Fibroblast of the aortic adventitia (primary cell): ENCODE data around the gene STARD10. TPM values are rescaled to one million over a fixed set of nuclear protein-coding genes. Genes with fewer than 3 reads are reported as not detected.

Source experiments
- DNase-seq: peaks from one replicate; pipeline ENCODE4 v3.0.0-alpha.2; 2010; ENCODE audit warnings: low read depth
- H3K4me3 ChIP-seq: 2 replicates; pipeline ENCODE4 v1.5.1; 2011; ENCODE audit warnings: low read depth, mild to moderate bottlenecking, control low read depth, low read length, moderate library complexity
- small RNA-seq: library from RNA; depleted of rRNA; stranded (forward); fragments of <200 nt; gene quantifications from one replicate; pipeline ENCODE3, GENCODE V24; 2012
- total RNA-seq: library from RNA; depleted of rRNA; stranded (reverse); fragments of >200 nt; gene quantifications from 2 replicates; pipeline ENCODE4 v1.2.3, GENCODE V29; 2012; ENCODE audit warnings: low replicate concordance
- TF ChIP-seq, protein P1 (sequence below): IDR thresholded peaks from 2 replicates; pipeline ENCODE4 v1.5.1; 2011; ENCODE audit warnings: mild to moderate bottlenecking, low read length, control low read depth, inconsistent platforms; ENCODE audit not compliant: insufficient read depth

The STARD10 gene
- total RNA-seq, 1 donor = 21.4 TPM

DNA sequence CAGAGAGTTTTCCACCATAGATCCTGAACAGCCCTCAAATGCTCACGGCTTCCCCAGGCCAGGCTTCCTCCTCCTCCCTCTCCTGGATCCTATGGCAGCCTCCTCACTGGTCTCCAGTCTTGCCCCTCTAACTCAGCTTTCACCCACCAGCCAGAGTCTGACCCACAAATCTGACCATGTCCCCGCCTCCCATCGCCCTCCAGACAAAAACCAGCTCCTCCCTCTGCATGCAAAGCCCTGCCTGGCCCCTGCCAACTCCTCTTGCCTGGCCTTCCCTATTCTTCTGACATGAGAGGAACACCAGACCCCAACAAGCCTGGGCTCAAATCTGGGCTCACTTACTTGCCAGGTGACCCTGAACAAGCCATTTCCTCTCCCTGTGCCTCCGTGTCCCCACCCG is 87.3 kb downstream of the STARD10 start:
- TF ChIP-seq, protein P1, sequence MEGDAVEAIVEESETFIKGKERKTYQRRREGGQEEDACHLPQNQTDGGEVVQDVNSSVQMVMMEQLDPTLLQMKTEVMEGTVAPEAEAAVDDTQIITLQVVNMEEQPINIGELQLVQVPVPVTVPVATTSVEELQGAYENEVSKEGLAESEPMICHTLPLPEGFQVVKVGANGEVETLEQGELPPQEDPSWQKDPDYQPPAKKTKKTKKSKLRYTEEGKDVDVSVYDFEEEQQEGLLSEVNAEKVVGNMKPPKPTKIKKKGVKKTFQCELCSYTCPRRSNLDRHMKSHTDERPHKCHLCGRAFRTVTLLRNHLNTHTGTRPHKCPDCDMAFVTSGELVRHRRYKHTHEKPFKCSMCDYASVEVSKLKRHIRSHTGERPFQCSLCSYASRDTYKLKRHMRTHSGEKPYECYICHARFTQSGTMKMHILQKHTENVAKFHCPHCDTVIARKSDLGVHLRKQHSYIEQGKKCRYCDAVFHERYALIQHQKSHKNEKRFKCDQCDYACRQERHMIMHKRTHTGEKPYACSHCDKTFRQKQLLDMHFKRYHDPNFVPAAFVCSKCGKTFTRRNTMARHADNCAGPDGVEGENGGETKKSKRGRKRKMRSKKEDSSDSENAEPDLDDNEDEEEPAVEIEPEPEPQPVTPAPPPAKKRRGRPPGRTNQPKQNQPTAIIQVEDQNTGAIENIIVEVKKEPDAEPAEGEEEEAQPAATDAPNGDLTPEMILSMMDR = no peak
- H3K4me3 ChIP-seq = no peak overlapping the region
- no peak for DNase-seq

DNA sequence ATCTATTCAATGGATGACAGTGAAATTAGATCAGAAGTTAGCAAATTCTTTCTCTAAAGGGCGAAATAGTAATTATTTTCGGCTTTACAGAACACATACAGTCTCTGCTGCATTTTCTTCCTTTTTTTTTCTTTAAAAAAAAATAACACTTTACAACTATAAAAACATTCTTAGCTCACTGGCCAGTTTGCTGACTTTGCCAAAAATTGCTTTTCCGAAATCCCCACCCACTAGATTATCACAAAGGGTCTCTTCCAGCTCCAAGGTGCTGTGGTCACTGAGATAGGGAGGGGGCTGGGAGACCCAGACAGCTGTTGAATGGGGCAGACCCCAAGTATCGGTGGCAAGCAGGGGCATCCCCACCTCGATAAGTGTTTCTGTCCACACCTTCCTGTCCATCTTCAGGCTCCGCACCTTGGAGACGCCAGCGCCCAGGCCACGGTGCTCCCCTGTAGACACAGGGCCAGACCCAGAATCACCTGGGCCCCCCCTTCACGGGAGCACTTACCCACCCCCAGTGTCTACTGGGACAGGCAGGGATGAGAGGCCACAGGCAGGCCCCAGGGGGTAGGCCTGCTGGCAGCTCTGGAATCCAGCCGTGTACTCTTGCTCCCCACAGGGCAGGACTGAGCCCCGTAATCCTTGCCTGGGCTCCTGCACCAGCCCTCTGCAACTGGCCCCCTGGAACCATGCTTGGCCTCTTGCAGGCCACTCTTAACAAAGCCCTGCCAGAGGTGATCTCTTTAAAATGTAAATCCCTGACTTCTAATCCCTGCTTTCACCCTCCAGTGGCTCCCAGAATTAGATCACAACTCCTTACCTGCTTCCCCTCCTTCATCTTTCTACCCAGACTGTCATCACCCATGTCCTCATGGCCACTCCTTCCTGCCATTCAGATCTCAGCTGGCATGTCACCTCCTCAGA is 88.1 kb downstream of the STARD10 start:
- DNase-seq = no peak
- no peak overlapping the region for H3K4me3 ChIP-seq
- TF ChIP-seq, protein P1 = no peak

DNA sequence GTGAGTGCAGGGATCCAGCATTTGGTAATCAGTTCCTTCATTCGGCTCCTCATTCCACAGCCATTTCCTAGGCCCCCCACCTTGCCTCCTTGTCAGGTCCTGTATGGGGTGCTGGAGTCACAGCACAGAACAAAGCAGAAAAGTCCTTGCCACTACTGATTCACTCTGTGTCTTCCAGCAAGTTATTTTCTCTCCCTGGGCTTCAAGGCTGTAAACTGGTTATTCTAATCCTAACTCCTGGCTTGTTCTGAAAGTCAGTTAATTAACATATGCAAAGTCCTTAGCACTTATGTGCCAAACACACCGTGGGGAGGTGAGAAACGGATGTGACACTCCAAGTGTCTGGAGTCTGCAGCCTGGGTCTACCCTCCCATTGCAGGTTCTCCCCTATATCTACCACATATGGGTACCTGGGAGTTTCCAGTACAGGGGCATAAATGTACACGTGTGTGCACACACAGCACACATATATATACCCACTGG is 89.0 kb downstream of the STARD10 start:
- DNase-seq = no peak
- TF ChIP-seq, protein P1 = no peak
- H3K4me3 ChIP-seq = no peak overlapping the region

Small RNAs within 50 kb of the gene (small RNA-seq; reads per million reads assigned to genes)
- gene MIR4692 (not detected), gene RF00019 (not detected)

Other genes starting within 250 kb of the STARD10 start
- gene PDE2A, start 119.6 kb downstream of the STARD10 start, total RNA-seq = 0.41 TPM in 1 of 2 replicates, not detected in the other
- 66.9 and 184 TPM in 2 replicates for gene ARAP1, start 41.6 kb downstream of the STARD10 start, total RNA-seq
- 9.1 and 12.4 TPM in 2 replicates for gene ATG16L2, start 20.4 kb upstream of the STARD10 start, total RNA-seq